CD4-positive, alpha-beta T cell treated with Interleukin-15 for 4 hours (primary cell): ENCODE data around the gene SLX4IP.

Experiments used
- DNase-seq: peaks from one replicate; pipeline ENCODE4 v3.0.0-alpha.2; 2020; ENCODE audit warnings: low spot score

The SLX4IP gene

GRCh38 chr20:10634683-10635411 is 199.7 kb downstream of the SLX4IP start:
- DNase-seq: no peak

DNA sequence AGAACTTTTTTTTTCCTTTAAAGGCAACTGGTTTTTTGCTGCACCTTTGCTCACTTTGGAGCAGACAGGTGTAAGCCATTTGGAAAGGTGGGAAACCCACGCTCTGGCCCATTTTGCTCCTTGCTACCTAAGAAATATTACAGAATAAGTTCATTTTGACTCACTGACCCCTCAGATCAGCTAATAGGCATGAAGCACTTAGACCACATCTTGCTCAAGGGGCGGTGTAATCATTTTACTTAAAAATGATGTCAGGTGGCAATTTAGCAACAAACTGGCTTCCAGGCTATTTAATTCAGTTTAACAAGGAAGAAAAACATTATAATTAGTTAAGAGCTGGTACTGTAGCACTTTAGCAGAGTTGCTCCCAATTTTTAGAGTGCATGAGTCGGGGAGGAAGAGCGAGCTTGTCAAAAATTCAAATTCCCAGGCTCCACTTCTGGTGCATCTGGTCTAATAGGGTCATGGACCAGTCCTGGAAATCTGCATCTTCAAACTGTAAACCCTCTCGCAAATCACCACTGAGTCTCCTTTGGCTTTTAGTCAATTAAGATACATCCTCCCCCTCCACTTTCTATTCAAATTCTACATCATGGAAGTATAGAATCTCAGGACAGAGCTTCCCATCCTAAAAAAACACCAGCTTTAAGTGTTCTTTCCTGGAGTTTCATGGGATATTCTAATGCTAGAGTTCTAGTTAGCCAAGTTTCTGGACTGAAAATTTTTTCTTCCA is 200.5 kb downstream of the SLX4IP start:
- no peak for DNase-seq

- no peak for DNase-seq
Measured at GRCh38 chr20:10636326-10636818, 201.3 kb downstream of the SLX4IP start.

- no peak for DNase-seq
Measured at GRCh38 chr20:10637031-10637559, 202.0 kb downstream of the SLX4IP start.

DNA sequence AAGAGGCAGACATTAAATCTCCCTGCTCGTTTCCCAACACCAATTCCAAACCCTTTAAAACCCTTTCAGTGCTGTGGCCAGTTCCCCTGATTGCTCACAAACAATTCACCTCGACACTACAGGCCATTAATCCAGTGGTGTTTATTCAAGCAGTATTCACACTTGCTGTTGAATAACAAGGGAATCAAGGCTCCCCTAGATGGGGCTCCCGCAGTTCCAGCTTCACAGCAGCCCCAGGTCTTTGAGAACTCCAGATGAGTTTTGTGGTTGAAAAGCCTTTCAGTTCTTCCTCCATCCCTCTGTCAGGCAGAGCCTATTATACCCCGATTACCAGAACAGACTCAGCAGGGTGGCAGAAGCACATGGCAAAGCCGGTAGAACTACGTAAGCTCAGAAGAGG is 202.5 kb downstream of the SLX4IP start:
- DNase-seq: no peak

- DNase-seq: no peak
Measured at GRCh38 chr20:10639077-10639736, 204.1 kb downstream of the SLX4IP start.

GRCh38 chr20:10639737-10640556 is 204.8 kb downstream of the SLX4IP start:
- DNase-seq: no peak

DNA sequence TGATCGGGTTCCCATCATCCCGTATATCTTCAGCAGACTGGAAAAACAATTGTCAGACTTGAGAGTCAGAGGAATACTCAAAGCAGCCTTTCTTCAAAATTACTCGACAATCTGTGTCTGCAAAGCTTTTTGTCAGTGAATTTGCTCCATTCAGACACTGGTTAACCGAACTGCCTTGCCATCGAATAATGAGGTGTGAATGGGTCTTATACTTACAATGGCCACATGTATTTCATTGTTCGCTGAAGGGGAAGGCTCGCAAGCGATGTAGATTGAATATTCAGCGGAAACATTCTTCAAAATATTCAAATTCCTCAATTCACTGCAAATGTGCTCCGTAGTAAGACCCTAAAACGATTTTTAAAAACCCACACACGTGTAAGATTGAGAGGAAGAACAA is 205.8 kb downstream of the SLX4IP start:
- DNase-seq: no peak

GRCh38 chr20:10641467-10641866 is 206.4 kb downstream of the SLX4IP start:
- no peak for DNase-seq

DNA sequence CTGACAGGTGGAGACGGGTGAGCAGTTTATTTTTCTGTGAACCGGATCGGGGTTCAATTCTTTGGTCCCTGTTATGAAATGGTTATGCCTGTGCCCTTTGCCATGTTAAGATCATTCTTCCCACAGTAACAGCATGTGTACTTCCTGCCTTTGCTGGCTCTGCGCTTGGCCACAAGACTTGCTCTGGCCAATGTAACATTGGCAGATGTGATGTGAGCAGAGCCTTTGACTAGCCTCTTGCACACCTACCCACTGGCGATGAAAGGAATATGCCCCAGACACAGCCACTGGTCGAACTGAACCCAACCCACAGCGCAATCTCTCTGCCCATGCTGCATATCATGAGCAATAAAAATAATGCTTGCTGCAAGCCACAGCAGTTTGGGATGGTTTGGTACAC is 206.8 kb downstream of the SLX4IP start:
- no peak for DNase-seq

DNA sequence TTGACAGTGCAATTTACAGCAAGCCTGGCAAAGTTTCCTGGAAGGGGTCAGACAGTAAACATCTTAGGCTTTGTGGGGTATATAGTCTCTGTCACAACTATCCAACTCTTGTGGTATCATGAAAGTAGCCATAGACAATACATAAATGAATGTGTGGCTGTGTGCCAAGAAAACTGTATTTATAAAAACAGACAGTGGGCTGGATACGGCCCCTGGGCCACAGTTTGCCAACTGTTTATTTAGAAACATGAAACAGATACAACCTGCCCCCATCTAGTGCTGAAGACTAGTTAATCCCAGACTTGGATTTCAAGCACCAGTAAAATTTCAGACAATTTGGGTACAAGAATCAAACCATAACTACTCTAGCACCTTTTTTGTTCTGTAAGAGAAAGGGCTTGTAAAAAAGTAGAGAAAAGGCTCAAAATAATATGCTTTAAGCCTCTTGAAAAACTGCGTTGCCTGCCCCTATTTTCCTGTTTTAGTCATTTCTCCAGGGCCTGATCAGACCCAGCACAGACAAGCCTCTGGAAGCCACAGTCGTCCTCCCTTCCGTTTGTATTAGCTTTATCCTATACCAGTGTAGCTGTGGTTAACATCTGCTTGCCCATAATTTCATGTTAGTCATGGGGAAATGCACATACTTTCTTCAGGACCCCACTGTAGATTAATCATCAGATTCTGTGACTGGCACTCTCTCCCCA is 207.9 kb downstream of the SLX4IP start:
- no peak for DNase-seq

DNA sequence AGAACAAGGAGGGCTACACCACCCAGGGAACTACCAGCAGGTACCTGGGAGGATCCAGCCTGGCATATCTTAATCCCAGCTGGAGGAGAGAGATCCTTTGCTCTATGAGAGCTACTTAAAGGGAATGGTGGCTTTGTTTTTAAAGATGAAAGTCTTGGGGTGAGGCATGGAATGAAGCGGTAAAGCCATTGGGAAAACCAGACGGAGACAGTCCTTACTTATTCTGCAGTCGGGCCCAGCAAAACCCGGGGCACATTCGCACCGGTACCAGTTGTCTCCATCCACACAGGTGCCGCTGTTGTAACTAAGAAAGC is 208.4 kb downstream of the SLX4IP start:
- DNase-seq: no peak

GRCh38 chr20:10644458-10645204 is 209.5 kb downstream of the SLX4IP start:
- no peak for DNase-seq

DNA sequence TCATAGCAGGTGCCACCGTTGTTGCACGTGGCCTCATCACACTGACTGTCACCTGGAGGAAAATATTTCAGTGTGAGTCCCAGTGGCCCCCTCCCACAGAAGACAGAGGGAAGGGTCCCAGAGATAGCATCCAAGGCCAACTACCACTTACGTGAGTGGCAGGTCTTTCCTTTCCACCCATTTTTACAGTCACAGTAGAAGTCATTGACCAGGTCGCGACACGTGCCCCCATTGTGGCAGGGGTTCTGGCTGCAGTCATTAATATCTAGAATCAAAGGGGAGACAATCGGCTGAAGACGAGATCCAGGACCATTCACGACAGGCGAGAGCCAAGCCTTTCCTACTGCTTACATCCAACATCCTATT is 210.1 kb downstream of the SLX4IP start:
- DNase-seq: no peak

DNA sequence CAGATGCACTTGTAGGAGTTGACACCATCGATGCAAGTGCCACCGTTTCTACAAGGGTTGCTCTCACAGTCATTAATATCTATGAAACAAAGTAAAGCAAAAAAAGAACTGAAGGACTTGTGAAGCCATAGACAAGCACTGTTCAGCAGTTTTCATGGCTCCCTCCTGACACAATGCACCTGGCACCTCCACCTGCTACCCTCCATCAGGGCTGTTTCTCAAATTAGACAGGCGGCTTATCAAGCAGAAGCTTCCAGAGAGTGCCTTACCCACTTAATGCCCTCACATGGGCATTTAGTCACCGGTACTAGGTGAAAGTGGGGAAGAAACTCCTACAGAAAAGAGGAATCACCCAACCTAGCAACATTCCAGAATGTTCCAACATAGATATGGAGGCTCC is 210.9 kb downstream of the SLX4IP start:
- no peak for DNase-seq

DNA sequence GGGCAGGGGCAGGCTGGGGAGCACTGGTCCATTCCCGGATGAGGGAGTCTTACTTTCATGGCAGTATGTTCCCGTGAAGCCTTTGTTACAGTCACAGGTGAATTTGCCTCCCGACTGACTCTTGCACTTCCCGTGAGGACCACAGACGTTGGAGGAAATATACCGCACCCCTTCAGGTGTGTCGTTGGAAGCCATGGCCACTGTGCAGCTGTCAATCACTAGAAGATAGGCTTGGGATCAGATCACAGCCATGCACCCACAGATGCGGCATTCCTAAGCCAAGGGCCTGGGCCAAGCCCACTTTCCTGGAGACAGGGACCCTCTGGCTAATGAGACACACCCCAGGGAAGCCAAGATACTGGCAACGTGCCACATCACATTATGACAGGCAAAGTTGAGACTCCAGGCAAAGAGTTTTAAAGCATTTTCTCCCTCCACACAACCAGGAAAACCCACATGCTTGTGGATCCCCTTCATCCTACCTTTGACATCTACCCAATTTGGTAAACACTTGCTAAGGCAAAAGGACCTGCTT is 211.8 kb downstream of the SLX4IP start:
- no peak for DNase-seq

DNA sequence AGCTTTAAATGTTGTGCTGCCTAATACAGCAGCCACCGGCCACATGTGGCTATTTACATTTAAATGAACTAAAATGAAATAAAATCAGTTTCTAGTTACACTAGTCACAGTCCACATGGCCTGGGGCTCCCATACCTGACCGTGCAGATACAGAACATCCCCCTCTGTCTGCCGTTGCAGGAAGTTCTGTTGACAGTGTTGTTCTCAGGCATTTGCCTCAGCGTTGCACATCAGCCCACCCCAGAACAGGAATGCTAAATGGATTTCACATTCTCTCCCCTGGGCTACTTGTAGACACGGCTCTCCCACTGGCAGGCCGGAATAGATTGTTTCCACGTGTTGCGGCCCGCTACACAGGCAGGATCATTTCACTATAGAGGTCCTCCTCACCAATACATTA is 212.4 kb downstream of the SLX4IP start:
- DNase-seq: no peak

DNA sequence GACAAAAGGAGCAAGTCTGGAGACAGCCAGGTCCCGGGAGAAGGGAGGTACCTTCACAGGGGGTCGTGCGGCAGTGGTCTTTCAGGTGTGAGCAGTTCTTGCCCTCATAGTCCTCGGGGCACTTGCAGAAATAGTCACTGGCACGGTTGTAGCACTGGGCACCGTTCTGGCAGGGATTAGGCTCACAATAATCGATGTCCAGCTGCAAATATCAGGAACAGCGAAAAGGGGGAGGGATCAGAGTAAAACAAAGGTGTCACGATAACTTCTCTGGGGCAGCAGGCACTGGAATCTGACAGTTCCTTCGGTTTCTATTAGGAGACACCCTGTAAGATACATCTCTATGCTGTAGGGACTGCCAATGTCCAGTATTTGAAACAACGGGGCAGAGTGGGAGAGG is 212.8 kb downstream of the SLX4IP start:
- DNase-seq: no peak

DNA sequence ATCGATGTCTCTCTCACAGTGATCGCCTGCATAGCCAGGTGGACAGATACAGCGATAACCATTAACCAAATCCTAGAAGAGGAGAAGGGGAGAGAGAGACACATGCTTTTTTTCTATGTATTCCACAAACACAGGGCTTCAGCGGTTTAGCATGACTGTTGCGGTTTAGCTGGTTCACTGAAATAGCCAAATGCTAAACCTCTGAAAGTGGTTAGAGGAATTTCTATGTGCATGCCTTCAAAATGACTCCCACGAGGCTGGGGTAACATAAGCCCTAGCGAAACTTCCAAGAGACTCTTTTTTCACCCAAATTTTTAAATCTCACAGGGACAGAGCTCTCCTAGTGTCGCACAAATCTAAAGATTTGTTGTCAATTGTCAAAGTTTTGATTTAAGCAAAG is 213.5 kb downstream of the SLX4IP start:
- no peak for DNase-seq

DNA sequence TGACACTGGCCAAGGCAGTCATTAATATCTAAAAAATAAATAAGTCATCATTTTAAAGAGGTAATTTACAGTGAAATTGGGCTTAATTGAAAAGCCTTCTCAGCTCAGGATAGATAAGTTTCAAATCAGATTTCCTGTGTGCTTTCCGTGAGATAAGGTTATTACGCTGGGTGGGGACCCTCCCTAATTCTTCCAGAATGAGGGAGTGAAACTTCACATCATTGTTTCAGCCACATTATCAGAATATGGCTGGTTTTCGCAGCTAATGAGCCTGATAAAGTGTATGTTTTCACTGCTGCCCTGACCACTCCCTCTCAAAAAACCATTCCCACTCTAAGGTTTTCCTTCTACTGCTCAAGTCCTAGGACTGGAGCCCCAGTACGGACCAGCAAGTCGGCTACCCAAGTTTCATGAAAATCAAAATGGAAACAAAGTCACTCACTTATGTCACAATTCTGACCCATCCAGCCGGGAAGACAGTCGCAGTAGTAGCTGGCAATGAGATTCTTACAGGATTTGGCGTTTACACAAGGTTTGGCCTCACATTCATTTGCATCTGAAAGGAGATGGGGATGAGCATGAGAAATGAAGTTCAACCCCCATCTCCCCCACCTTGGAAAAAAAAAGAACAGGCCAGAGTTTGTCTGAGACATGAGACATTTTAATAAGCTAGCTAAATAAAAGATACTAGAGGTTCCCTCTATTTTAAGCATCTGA is 214.1 kb downstream of the SLX4IP start:
- DNase-seq: no peak
